Epithelial cell of esophagus (primary cell): ENCODE data around the gene TWSG1.

ENCODE experiments used
- DNase-seq: peaks from one replicate; pipeline ENCODE4 v3.0.0; 2010; ENCODE audit warnings: low read depth
- H3K4me3 ChIP-seq: 2 replicates; pipeline ENCODE4 v1.5.1; 2011; ENCODE audit warnings: mild to moderate bottlenecking, low read length, control low read depth
- CTCF ChIP-seq: IDR thresholded peaks from 2 replicates; pipeline ENCODE4 v1.5.1; 2011; ENCODE audit warnings: low read depth, mild to moderate bottlenecking, low read length, control low read depth, inconsistent platforms; ENCODE audit not compliant: insufficient read depth; ENCODE audit errors: missing control alignments

TWSG1 gene

GRCh38 chr18:9405977-9406376 is 71.4 kb downstream of the TWSG1 start:
- TF ChIP-seq CTCF = no peak
- H3K4me3 ChIP-seq = no peak overlapping the region
- no peak for DNase-seq

GRCh38 chr18:9410515-9410914 is 75.9 kb downstream of the TWSG1 start:
- no peak overlapping the region for H3K4me3 ChIP-seq
- DNase-seq = no peak
- no peak for TF ChIP-seq CTCF

GRCh38 chr18:9413576-9413975 is 79.0 kb downstream of the TWSG1 start:
- peak; percentile 10 for DNase-seq
- H3K4me3 ChIP-seq = no peak overlapping the region
- no peak for TF ChIP-seq CTCF

DNA sequence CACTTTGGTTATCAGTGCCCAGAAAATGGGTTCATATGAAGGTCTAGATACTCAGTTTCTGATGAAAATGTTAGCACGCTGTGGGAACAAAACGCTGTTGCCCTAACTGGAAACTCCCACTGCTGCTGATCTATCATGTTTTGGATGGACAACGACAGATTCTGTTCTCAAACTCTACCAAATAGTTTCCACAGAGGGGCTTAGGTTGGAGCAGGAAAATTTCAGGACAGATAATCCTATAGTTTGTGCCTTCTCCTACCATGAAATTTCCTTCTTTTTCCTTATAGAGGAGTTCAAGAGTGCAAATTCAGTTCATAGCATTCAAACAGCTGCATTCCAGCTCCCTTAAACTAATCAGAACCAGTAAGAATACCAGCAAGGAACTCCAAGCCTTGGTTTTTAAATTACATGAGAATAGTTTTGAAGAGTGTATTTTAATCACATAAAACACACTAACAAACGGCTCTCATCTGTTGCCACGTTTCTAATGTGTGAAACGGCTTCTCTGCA is 82.0 kb downstream of the TWSG1 start:
- no peak overlapping the region for H3K4me3 ChIP-seq
- DNase-seq = no peak
- no peak for TF ChIP-seq CTCF

DNA sequence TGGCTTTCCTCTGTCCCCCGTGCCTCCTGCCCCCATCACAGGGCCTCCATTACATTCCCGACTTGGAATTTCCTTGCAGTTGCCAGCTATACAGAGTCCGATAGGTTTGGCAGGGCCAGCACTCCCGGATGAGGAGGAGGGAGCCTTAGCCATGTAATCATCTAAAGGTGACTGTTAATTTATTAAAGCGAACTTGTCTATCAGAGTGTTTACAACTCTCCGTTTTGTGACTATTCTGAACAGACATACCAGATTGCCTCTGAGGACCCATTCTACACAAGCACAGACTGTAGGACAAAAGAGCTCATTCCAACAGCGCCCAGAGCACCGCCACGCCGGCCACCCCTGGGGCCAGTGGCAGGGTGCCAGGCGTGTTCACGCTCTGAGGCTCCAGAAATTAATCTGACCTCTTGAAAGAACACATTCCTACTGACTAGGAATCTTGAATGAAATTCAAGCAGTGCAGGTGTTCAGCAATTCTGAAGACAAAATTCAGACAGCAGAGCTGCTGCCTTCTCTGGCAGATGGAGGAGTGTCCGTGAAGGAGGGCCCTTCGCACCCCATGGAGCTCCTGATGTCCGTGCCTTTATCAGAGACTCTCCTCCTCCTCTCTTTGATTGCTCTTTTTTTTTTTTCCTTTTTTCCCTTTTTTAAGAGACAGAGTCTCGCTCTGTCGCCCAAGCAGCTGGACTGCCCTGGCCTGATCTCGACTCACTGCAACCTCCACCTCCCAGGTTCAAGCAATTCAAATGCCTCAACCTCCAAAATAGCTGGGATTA is 82.7 kb downstream of the TWSG1 start:
- DNase-seq = peak; percentile 27
- no peak overlapping the region for H3K4me3 ChIP-seq
- TF ChIP-seq CTCF = no peak

- no peak for TF ChIP-seq CTCF
- DNase-seq = peak; percentile 29
- no peak overlapping the region for H3K4me3 ChIP-seq
Measured at GRCh38 chr18:9418047-9418690, 83.6 kb downstream of the TWSG1 start.
